GM12801 (cell line): ENCODE results near the gene WFDC5.

Source experiments
- TF ChIP-seq, protein P1 (sequence below): IDR thresholded peaks from one replicate; pipeline ENCODE4 v1.5.1; 2011; ENCODE audit warnings: control low read depth; ENCODE audit not compliant: insufficient read length; ENCODE audit errors: extremely low read depth

WFDC5 gene

GRCh38 chr20:45073221-45073620 is 41.8 kb downstream of the WFDC5 start:
- TF ChIP-seq, protein P1, sequence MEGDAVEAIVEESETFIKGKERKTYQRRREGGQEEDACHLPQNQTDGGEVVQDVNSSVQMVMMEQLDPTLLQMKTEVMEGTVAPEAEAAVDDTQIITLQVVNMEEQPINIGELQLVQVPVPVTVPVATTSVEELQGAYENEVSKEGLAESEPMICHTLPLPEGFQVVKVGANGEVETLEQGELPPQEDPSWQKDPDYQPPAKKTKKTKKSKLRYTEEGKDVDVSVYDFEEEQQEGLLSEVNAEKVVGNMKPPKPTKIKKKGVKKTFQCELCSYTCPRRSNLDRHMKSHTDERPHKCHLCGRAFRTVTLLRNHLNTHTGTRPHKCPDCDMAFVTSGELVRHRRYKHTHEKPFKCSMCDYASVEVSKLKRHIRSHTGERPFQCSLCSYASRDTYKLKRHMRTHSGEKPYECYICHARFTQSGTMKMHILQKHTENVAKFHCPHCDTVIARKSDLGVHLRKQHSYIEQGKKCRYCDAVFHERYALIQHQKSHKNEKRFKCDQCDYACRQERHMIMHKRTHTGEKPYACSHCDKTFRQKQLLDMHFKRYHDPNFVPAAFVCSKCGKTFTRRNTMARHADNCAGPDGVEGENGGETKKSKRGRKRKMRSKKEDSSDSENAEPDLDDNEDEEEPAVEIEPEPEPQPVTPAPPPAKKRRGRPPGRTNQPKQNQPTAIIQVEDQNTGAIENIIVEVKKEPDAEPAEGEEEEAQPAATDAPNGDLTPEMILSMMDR = no peak

- TF ChIP-seq, protein P1 = no peak
Observed at GRCh38 chr20:45072066-45072465, 42.9 kb downstream of the WFDC5 start.

DNA sequence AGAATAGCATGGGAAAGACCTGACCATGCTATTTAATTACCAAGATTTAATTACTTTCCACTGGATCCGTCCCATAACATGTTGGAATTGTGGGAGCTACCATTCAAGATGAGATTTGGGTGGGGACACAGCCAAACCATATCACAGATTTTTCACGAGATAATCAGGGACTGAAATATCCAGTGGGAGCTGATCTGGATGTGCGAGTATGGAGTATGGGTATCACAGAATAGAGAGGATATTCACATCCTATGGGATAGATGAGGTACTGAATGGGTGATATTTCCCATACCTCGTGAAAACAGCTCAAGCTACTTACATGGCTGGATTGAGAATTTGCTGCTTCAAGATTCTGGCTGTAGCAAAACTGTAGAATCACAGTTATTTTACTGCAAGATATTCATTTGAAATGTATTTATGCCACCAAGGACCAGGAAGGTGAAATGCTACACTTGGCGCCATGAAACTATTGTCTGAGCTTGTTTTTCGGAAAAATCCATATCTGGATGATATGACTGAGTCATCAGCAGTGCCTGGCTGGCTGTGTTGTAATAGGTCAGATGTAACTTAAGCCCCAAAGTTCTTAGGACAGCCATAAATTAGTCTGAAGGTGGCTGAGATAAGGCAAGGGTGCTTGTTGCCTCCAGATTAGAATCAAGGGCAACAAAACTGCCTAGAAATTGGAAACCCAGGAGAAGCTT is 43.9 kb downstream of the WFDC5 start:
- TF ChIP-seq, protein P1 = no peak

- TF ChIP-seq, protein P1 = no peak
Observed at GRCh38 chr20:45069261-45069660, 45.7 kb downstream of the WFDC5 start.

DNA sequence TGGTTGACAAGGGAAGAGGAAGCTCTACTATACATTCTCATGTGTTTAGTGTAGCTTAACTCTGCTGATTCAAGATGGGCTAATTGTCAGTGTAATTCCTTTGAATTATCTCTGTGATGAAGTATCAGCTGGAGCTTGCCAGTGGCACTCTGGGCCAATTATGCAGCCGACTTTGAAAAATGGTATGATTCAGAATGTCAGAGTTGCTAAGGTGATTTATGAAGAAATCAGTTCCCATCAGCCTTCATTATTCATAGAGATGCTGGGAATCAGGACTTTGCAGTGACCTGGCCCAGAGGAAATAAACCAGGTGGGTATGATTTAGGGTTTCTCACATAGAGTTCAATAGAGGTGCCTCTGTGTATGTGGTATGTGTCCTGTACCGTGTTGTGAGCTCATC is 47.4 kb downstream of the WFDC5 start:
- TF ChIP-seq, protein P1 = no peak

- TF ChIP-seq, protein P1 = no peak
Observed at GRCh38 chr20:45067087-45067486, 47.9 kb downstream of the WFDC5 start.

GRCh38 chr20:45066372-45066771 is 48.6 kb downstream of the WFDC5 start:
- TF ChIP-seq, protein P1 = no peak
